Stimulated activated CD4-positive, alpha-beta T cell treated with anti-CD3 and anti-CD28 coated beads, Interleukin-1b, Interleukin-23, amount 100 ng/mL, for 48 hours (primary cell): ENCODE data around the gene TMPRSS15.

Experiments used
- DNase-seq: peaks from one replicate; pipeline ENCODE4 v3.0.0-alpha.2; 2020

TMPRSS15 gene

GRCh38 chr21:18235545-18235944 is 168.0 kb downstream of the TMPRSS15 start:
- no peak for DNase-seq

- DNase-seq, result no peak
Observed at GRCh38 chr21:18228060-18228739, 175.4 kb downstream of the TMPRSS15 start.

- no peak for DNase-seq
Observed at GRCh38 chr21:18222346-18222745, 181.2 kb downstream of the TMPRSS15 start.

GRCh38 chr21:18220498-18220897 is 183.1 kb downstream of the TMPRSS15 start:
- DNase-seq, result no peak
